NT2/D1 (cell line): ENCODE results near the gene L3MBTL1.

ENCODE experiments used
- DNase-seq: peaks from one replicate; pipeline ENCODE4 v3.0.0-alpha.2; 2011; ENCODE audit warnings: low read depth, low spot score
- H3K27me3 ChIP-seq: 2 replicates; pipeline ENCODE4 v1.6.0; 2011; ENCODE audit warnings: mild to moderate bottlenecking; ENCODE audit not compliant: insufficient read length, insufficient read depth
- H3K36me3 ChIP-seq: 2 replicates; pipeline ENCODE4 v1.6.1; 2011; ENCODE audit warnings: mild to moderate bottlenecking, low read length, mixed read lengths; ENCODE audit not compliant: insufficient read depth, insufficient read length
- H3K4me1 ChIP-seq: 2 replicates; pipeline ENCODE4 v1.5.1; 2011; ENCODE audit not compliant: insufficient read depth, insufficient read length
- H3K4me3 ChIP-seq: 2 replicates; pipeline ENCODE4 v1.5.1; 2011; ENCODE audit warnings: low read depth; ENCODE audit not compliant: insufficient read length
- H3K9ac ChIP-seq: 2 replicates; pipeline ENCODE4 v1.6.0; 2011; ENCODE audit warnings: low read depth; ENCODE audit not compliant: insufficient read length
- H3K9me3 ChIP-seq: 2 replicates; pipeline ENCODE4 v1.5.1; 2011; ENCODE audit warnings: mild to moderate bottlenecking, low read length; ENCODE audit not compliant: insufficient read depth
- SUZ12 ChIP-seq: IDR thresholded peaks from 2 replicates; pipeline ENCODE4 v1.6.1; 2011; ENCODE audit not compliant: insufficient read length, insufficient read depth; ENCODE audit errors: extremely low read depth
- YY1 ChIP-seq: IDR thresholded peaks from 2 replicates; pipeline ENCODE4 v1.6.1; 2011; ENCODE audit not compliant: insufficient read length, insufficient read depth
- ZNF274 ChIP-seq: IDR thresholded peaks from 2 replicates; pipeline ENCODE4 v1.6.1; 2011; ENCODE audit warnings: mild to moderate bottlenecking, low read depth, low read length

L3MBTL1 gene

GRCh38 chr20:43571771-43572170, 64.3 kb downstream of the L3MBTL1 start:
- Histone ChIP-seq H3K4me1 (peaks cover 4% of the 10 kb centered on the region), H3K27me3 (no peaks in the 10 kb centered on the region), H3K9ac (no peak overlapping the region), H3K4me3 (no peak overlapping the region), H3K9me3 (no peaks in the 10 kb centered on the region), H3K36me3 (no peaks in the 10 kb centered on the region)
- no peak for DNase-seq
- TF ChIP-seq YY1 = no peak
- TF ChIP-seq SUZ12 = no peak
- TF ChIP-seq ZNF274 = no peak

- DNase-seq = no peak
- TF ChIP-seq SUZ12 = no peak
- Histone ChIP-seq H3K9ac (no peak overlapping the region), H3K27me3 (no peaks in the 10 kb centered on the region), H3K4me1 (peaks cover 4% of the 10 kb centered on the region), H3K4me3 (no peak overlapping the region), H3K36me3 (no peaks in the 10 kb centered on the region), H3K9me3 (no peaks in the 10 kb centered on the region)
These were observed 65.4 kb downstream of the L3MBTL1 start for GRCh38 chr20:43572891-43573290.

DNA sequence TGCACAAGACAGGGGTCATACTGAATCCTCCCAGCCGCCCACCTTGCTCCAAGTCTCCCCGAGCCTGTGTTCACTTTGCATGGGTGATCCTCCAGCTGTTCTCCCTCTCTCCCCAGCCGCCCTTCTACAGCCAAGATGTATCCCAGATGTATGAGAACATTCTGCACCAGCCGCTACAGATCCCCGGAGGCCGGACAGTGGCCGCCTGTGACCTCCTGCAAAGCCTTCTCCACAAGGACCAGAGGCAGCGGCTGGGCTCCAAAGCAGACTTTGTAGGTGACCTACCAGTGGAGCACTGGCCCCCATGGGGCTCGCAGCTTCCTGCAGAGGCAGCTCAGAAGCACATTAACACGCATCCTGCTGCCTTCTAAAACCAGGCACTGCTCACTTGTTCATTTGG, 68.6 kb downstream of the L3MBTL1 start:
- H3K36me3 ChIP-seq = no peaks in the 10 kb centered on the region
- H3K27me3 ChIP-seq = no peaks in the 10 kb centered on the region
- TF ChIP-seq SUZ12 (no peak), ZNF274 (no peak), YY1 (no peak)
- no peak for DNase-seq
- H3K4me1 ChIP-seq = peaks cover 4% of the 10 kb centered on the region
- no peak overlapping the region for H3K4me3 ChIP-seq
- H3K9ac ChIP-seq = no peak overlapping the region
- no peaks in the 10 kb centered on the region for H3K9me3 ChIP-seq

GRCh38 chr20:43579861-43580793, 72.6 kb downstream of the L3MBTL1 start:
- Histone ChIP-seq H3K9ac (no peak overlapping the region), H3K27me3 (no peaks in the 10 kb centered on the region), H3K4me3 (no peak overlapping the region), H3K9me3 (no peaks in the 10 kb centered on the region), H3K36me3 (no peaks in the 10 kb centered on the region), H3K4me1 (peaks cover 4% of the 10 kb centered on the region)
- DNase-seq = no peak
- TF ChIP-seq SUZ12 = no peak
- TF ChIP-seq YY1 = no peak
- no peak for TF ChIP-seq ZNF274

- no peak for DNase-seq
- no peak overlapping the region for H3K4me3 ChIP-seq
- H3K9me3 ChIP-seq = no peaks in the 10 kb centered on the region
- no peaks in the 10 kb centered on the region for H3K4me1 ChIP-seq
- no peak for TF ChIP-seq YY1
- no peak for TF ChIP-seq SUZ12
- TF ChIP-seq ZNF274 = no peak
- no peaks in the 10 kb centered on the region for H3K27me3 ChIP-seq
- H3K9ac ChIP-seq = no peak overlapping the region
- no peaks in the 10 kb centered on the region for H3K36me3 ChIP-seq
These were observed 75.8 kb downstream of the L3MBTL1 start for GRCh38 chr20:43583133-43583864.

DNA sequence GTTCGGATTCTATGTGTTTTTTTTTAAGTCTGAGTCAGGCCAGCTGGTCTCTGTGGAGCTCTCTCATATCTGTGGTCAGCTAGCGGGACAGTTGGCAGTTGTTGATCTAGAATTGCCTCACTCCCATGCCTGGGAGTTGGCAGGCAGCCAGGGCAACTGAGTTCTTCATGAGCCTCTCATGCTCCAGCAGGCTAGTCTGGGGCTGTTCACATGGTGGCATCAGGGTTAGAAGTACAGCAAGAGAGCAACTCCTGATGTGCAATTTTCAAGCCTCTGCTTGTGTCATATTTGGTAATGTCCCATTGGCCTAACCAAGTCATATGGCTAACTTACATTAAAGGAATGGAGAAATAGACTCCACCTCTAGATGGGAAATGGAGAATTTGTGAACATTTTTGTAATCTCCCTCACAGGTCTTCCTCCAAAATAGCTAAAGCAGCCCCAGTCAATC, 76.5 kb downstream of the L3MBTL1 start:
- Histone ChIP-seq H3K36me3 (no peaks in the 10 kb centered on the region), H3K4me3 (no peak overlapping the region), H3K9me3 (no peaks in the 10 kb centered on the region), H3K4me1 (no peaks in the 10 kb centered on the region), H3K9ac (no peak overlapping the region), H3K27me3 (no peaks in the 10 kb centered on the region)
- no peak for TF ChIP-seq ZNF274
- no peak for TF ChIP-seq SUZ12
- TF ChIP-seq YY1 = no peak
- DNase-seq = no peak

- no peak for TF ChIP-seq YY1
- no peak for TF ChIP-seq SUZ12
- no peak for TF ChIP-seq ZNF274
- DNase-seq = no peak
- no peak overlapping the region for H3K9ac ChIP-seq
- H3K4me1 ChIP-seq = no peaks in the 10 kb centered on the region
- no peaks in the 10 kb centered on the region for H3K36me3 ChIP-seq
- no peaks in the 10 kb centered on the region for H3K27me3 ChIP-seq
- no peak overlapping the region for H3K4me3 ChIP-seq
- no peaks in the 10 kb centered on the region for H3K9me3 ChIP-seq
These were observed 77.1 kb downstream of the L3MBTL1 start for GRCh38 chr20:43584448-43585136.
